Lung (tissue), 12 donors: ENCODE results near the gene FEM1C. TPM values are rescaled to one million over a fixed set of nuclear protein-coding genes. Genes with fewer than 3 reads are reported as not detected.
A peak's percentile ranks its signal among the peaks of the same experiment; 100 is the strongest.

Experiments
- ATAC-seq: fragments of 200-7000 bp; cut with Tn5 transposase; one replicate; pipeline ENCODE4 v1.9.1; 2020; ENCODE audit warnings: moderate number of reproducible peaks; ENCODE audit not compliant: insufficient read depth, low FRiP score
- DNase-seq, 3 donors: peaks; one replicate each; pipeline ENCODE4 v3.0.0-alpha.2; 2013 to 2017
- H3K27ac ChIP-seq, 2 donors: one replicate each; pipeline ENCODE4 v1.5.1; 2013; ENCODE audit warnings: mild to moderate bottlenecking in 2 of 2, moderate library complexity in 2 of 2, control low read depth in 1 of 2, inconsistent platforms in 1 of 2, low read depth in 1 of 2, low read length in 1 of 2
- H3K27me3 ChIP-seq, 3 donors: one replicate each; pipeline ENCODE4 v1.5.1; 2013; ENCODE audit warnings: low read length in 2 of 3; ENCODE audit not compliant: control insufficient read depth in 3 of 3, insufficient read depth in 3 of 3
- H3K36me3 ChIP-seq, 4 donors: one replicate each; pipeline ENCODE4 v1.5.1; 2013; ENCODE audit warnings: low read length in 4 of 4, mild to moderate bottlenecking in 1 of 4, moderate library complexity in 1 of 4; ENCODE audit not compliant: control insufficient read depth in 4 of 4, insufficient read depth in 4 of 4
- H3K4me1 ChIP-seq, 5 donors: one replicate each; pipeline ENCODE4 v1.5.1; 2013; ENCODE audit warnings: low read length in 5 of 5, mild to moderate bottlenecking in 2 of 5, moderate library complexity in 1 of 5; ENCODE audit not compliant: control insufficient read depth in 5 of 5, insufficient read depth in 5 of 5
- H3K4me3 ChIP-seq: one replicate; pipeline ENCODE4 v1.5.1; 2013; ENCODE audit warnings: mild to moderate bottlenecking, control low read depth, moderate library complexity
- H3K9ac ChIP-seq, 2 donors: one replicate each; pipeline ENCODE4 v1.5.1; 2013; ENCODE audit warnings: low read length in 2 of 2, control low read depth in 1 of 2; ENCODE audit not compliant: insufficient read depth in 1 of 2
- H3K9me3 ChIP-seq, 4 donors: one replicate each; pipeline ENCODE4 v1.5.1; 2013; ENCODE audit warnings: low read length in 3 of 4, mild to moderate bottlenecking in 1 of 4, moderate library complexity in 1 of 4; ENCODE audit not compliant: control insufficient read depth in 4 of 4, insufficient read depth in 3 of 4
- CTCF ChIP-seq: IDR thresholded peaks from 2 replicates; pipeline ENCODE4 v1.5.1; 2012; ENCODE audit warnings: mild to moderate bottlenecking; ENCODE audit errors: control extremely low read depth, extremely low read depth
- WGBS, 2 donors: extraction: QIAGEN DNeasy Blood & Tissue Kit; methylation state at CpG; one replicate each; pipeline ENCODE4 v1.1.7; 2013; 5-methylcytosine and 5-hydroxymethylcytosine counted together
- polyA plus RNA-seq, 2 donors: library from polyadenylated mRNA; stranded (reverse); fragments of 200-250 nt; gene quantifications; one replicate each; pipeline ENCODE4 v1.2.1, GENCODE V29; 2013
- total RNA-seq, 2 donors: library from RNA; depleted of rRNA in 1 of 2; stranded (reverse); fragments of >200 nt in 1 of 2; gene quantifications; one replicate each; pipeline ENCODE4 v1.2.1, GENCODE V29; 2014 to 2021
- donor health status: control.
- donor health status: control.
- donor health status: Bipolar disorder and iron deficiency.
- donor health status: healthy.
- donor health status: DM: yes; HTN: yes; CAD: no.

The FEM1C gene
- total and polyA plus RNA-seq, 4 donors: 8.0 to 47.9 (median 19.2) TPM

- no peak overlapping the region for H3K9ac ChIP-seq
- H3K4me1 ChIP-seq: peaks cover 0 to 18% (median 0%) of the 10 kb centered on the region in 5 donors
These were observed 13.2 kb downstream of the FEM1C start for GRCh38 chr5:115531380-115531779.

GRCh38 chr5:115530426-115530825 lies 14.1 kb downstream of the FEM1C start:
- 77 to 83% methylated on average over 3 of the region's 3 CpGs for WGBS, 2 donors
- no peak overlapping the region for H3K9ac ChIP-seq
- H3K36me3 ChIP-seq: peaks cover 0 to 8% (median 4%) of the 10 kb centered on the region in 4 donors
- TF ChIP-seq CTCF: no peak
- H3K4me3 ChIP-seq: no peak overlapping the region
- ATAC-seq: no peak
- H3K4me1 ChIP-seq: peaks cover 0 to 16% (median 0%) of the 10 kb centered on the region in 5 donors
- DNase-seq: no peak
- no peaks in the 10 kb centered on the region for H3K27me3 ChIP-seq
- no peaks in the 10 kb centered on the region for H3K9me3 ChIP-seq
- peak overlapping the region in 1 of 2 donors; percentile 33 for H3K27ac ChIP-seq

More at GRCh38 chr5:115531380-115531779, 13.2 kb downstream of the FEM1C start:
- Histone ChIP-seq H3K27ac (no peak overlapping the region), H3K4me3 (no peak overlapping the region), H3K9me3 (no peaks in the 10 kb centered on the region), H3K27me3 (no peaks in the 10 kb centered on the region), H3K36me3 (peaks cover 0 to 10% (median 4%) of the 10 kb centered on the region in 4 donors)
- TF ChIP-seq CTCF: no peak
- DNase-seq: no peak
- no peak for ATAC-seq
- 96 to 97% methylated on average over 3 of the region's 3 CpGs for WGBS, 2 donors

DNA sequence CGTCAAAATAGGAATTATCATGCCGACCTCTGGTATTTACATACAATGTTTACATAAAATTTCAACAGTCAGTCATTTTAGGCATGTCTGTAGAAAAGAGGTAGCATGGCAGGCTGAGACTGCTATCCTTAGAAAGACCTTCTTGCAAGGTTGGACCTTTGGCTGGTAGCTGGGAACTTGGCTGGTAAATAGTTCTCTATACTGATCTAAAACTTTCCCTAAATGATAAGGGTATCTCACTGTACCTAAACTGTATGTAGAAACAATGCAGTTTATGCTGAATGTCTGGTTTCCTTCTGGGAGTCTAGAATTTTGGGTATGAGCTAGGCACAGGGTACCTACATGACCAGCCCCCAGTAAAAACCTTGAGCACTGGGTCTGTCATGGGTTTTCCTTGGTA lies 18.0 kb downstream of the FEM1C start:
- no peaks in the 10 kb centered on the region for H3K27me3 ChIP-seq
- no peaks in the 10 kb centered on the region for H3K9me3 ChIP-seq
- H3K27ac ChIP-seq: no peak overlapping the region
- H3K36me3 ChIP-seq: peaks cover 4 to 24% (median 21%) of the 10 kb centered on the region in 4 donors
- DNase-seq (no peak), ATAC-seq (no peak)
- H3K4me3 ChIP-seq: no peak overlapping the region
- peaks cover 0 to 19% (median 0%) of the 10 kb centered on the region in 5 donors for H3K4me1 ChIP-seq
- H3K9ac ChIP-seq: no peak overlapping the region
- WGBS, 2 donors: 55 to 74% methylated on average over 2 of the region's 2 CpGs
- no peak for TF ChIP-seq CTCF

DNA sequence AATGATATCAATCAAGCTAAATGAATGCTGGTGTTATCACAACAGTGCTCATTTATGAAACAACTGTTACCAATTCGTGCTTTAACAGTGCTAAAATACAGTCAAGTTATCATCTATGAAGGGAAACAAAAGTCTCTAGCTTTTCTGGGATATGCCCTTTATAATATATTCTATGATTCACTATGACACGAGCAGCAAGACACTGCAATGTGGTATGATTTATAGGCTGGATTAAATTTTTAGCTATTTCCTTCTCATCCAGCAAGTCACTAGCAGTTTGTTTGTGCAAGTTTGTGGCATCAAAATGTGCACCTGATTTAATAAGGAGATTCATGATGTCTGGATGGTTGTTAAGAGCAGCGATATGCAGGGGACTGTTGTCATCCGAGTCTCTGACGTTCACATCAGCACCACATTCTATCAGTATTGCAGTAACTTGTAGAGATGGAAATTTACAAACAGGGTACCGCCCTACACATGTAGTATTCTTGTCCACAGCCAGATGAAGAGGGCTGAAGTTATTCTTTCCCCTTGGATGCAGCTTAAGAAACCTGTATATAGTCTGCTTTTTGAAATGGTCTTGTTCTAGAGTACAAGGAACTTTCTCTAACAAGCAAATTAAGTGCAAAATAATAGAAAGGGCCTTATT lies 20.3 kb downstream of the FEM1C start:
- ATAC-seq (no peak), DNase-seq (no peak)
- Histone ChIP-seq H3K4me3 (no peak overlapping the region), H3K27ac (no peak overlapping the region), H3K27me3 (no peaks in the 10 kb centered on the region), H3K9ac (no peak overlapping the region), H3K9me3 (no peaks in the 10 kb centered on the region), H3K4me1 (peaks cover 0 to 17% (median 0%) of the 10 kb centered on the region in 5 donors), H3K36me3 (peaks cover 4 to 23% (median 21%) of the 10 kb centered on the region in 4 donors)
- TF ChIP-seq CTCF: no peak
- WGBS, 2 donors: 92 to 97% methylated on average over 6 of the region's 6 CpGs
